ENCODE results near the gene CRB1.

DNA sequence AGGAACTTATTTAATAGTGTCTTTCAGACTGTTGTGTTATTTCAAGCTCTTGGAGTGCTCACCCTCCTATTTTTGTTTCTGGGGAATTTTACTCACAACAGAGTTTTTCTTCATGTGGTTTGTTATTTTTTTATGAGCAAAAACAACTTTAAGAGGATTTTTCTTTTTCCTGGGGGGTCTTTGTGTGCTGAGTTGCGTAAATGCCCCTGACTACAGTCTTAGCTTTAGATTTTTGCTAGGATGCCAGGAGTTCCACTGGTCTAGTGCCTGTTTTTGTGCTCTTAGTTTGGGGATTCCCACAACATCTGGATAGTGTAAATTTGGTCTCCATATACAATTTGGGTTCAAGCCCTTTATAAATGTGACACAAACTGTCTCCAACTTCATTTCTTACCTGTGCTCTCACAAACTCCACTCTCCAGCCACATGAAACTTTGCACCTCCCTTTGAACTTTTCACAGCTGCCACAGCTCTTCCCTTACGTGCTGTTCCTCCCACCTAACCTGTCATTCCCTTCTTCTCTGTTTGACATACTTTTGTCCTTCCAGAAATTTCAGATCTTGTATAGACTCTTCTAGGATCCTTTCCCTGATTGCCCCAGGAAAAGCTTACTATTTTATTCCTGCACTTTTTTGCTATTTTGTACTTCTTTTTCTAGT is 180.2 kb downstream of the CRB1 start:
- TF ChIP-seq EZH2phosphoT487 (IDR thresholded peaks at IDR 0.05; ENCODE audit: borderline replicate concordance, low read length), result no peak
- TF ChIP-seq, protein P1, sequence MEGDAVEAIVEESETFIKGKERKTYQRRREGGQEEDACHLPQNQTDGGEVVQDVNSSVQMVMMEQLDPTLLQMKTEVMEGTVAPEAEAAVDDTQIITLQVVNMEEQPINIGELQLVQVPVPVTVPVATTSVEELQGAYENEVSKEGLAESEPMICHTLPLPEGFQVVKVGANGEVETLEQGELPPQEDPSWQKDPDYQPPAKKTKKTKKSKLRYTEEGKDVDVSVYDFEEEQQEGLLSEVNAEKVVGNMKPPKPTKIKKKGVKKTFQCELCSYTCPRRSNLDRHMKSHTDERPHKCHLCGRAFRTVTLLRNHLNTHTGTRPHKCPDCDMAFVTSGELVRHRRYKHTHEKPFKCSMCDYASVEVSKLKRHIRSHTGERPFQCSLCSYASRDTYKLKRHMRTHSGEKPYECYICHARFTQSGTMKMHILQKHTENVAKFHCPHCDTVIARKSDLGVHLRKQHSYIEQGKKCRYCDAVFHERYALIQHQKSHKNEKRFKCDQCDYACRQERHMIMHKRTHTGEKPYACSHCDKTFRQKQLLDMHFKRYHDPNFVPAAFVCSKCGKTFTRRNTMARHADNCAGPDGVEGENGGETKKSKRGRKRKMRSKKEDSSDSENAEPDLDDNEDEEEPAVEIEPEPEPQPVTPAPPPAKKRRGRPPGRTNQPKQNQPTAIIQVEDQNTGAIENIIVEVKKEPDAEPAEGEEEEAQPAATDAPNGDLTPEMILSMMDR (IDR thresholded peaks at IDR 0.05; ENCODE audit: low read depth, low read length, poor library complexity, severe bottlenecking), result no peak

Data from DOHH2 (cell line).